Measurements from ENCODE around the gene LRP6. TPM values are rescaled to one million over a fixed set of nuclear protein-coding genes. Genes with fewer than 3 reads are reported as not detected.

Gene LRP6
- total RNA-seq, 1 experiment from 2014 or later, result 15.5 TPM

GRCh38 chr12:12166751-12167150 lies 100.1 kb downstream of the LRP6 start:
- no peak overlapping the region for H3K4me2 ChIP-seq (ENCODE audit: low read length)
- H3K4me1 ChIP-seq (ENCODE audit: insufficient read depth, low read length), result peaks cover 4% of the 10 kb centered on the region
- DNase-seq, result no peak
- no peak overlapping the region for H2AFZ ChIP-seq (ENCODE audit: low read length)
- no peaks in the 10 kb centered on the region for H3K27me3 ChIP-seq (ENCODE audit: low read length)
- H3K27ac ChIP-seq (ENCODE audit: low read length), result no peak overlapping the region
- no peak for ATAC-seq
- ChIA-PET POLR2A (ENCODE audit: unreplicated experiment) (no interaction called here), CTCF (no interaction called here)
- H3K9ac ChIP-seq (ENCODE audit: low read length), result no peak overlapping the region
- H3F3A ChIP-seq (ENCODE audit: low read length, unreplicated experiment), result no peaks in the 10 kb centered on the region
- no TSS peak for BruUV-seq (replicated peaks)
- no peaks in the 10 kb centered on the region for H3K9me3 ChIP-seq (ENCODE audit: low read length)
- H3K36me3 ChIP-seq (ENCODE audit: low read depth, low read length), result no peaks in the 10 kb centered on the region; the same call in 1 of the 2 replicates
- intact Hi-C loops (cut with micrococcal nuclease), result loop anchor here (5.0 to 10.0 kb wide), 2 partner anchors 98 to 166 kb away; partner anchors contain the start of gene LRP6
- no peak for TF ChIP-seq EZH2 (IDR thresholded peaks at IDR 0.05; ENCODE audit: low read length, unreplicated experiment)
- no peak for TF ChIP-seq EZH2phosphoT487 (IDR thresholded peaks at IDR 0.05; ENCODE audit: borderline replicate concordance, low read length)
- TF ChIP-seq CTCF (conservative IDR thresholded peaks at IDR 0.05; ENCODE audit: low read depth, low read length), result no peak
- H3K79me2 ChIP-seq (ENCODE audit: low read length), result no peaks in the 10 kb centered on the region
- no peak overlapping the region for H3K4me3 ChIP-seq (ENCODE audit: low read length)
- H3K9me2 ChIP-seq (replicated peaks; ENCODE audit: low read length), result no peaks in the 10 kb centered on the region
- no peaks in the 10 kb centered on the region for H4K20me1 ChIP-seq (ENCODE audit: low read length)

GRCh38 chr12:12159988-12160387 lies 106.9 kb downstream of the LRP6 start:
- H3K4me1 ChIP-seq (ENCODE audit: insufficient read depth, low read length), result peaks cover 9% of the 10 kb centered on the region; the same call in 1 of the 2 replicates
- ChIA-PET POLR2A (ENCODE audit: unreplicated experiment) (no interaction called here), CTCF (no interaction called here)
- H3K27me3 ChIP-seq (ENCODE audit: low read length), result no peaks in the 10 kb centered on the region
- H3K36me3 ChIP-seq (ENCODE audit: low read depth, low read length), result no peaks in the 10 kb centered on the region; the same call in 1 of the 2 replicates
- no peak for TF ChIP-seq EZH2phosphoT487 (IDR thresholded peaks at IDR 0.05; ENCODE audit: borderline replicate concordance, low read length)
- no peak for TF ChIP-seq CTCF (conservative IDR thresholded peaks at IDR 0.05; ENCODE audit: low read depth, low read length)
- TF ChIP-seq EZH2 (IDR thresholded peaks at IDR 0.05; ENCODE audit: low read length, unreplicated experiment), result no peak
- no peak overlapping the region for H3K4me2 ChIP-seq (ENCODE audit: low read length)
- no peak overlapping the region for H3K9ac ChIP-seq (ENCODE audit: low read length)
- no peak overlapping the region for H2AFZ ChIP-seq (ENCODE audit: low read length)
- DNase-seq (peak; percentile 13), ATAC-seq (peak; percentile 45)
- no peaks in the 10 kb centered on the region for H3K9me3 ChIP-seq (ENCODE audit: low read length)
- H4K20me1 ChIP-seq (ENCODE audit: low read length), result no peaks in the 10 kb centered on the region
- BruUV-seq (replicated peaks), result no TSS peak
- H3K27ac ChIP-seq (ENCODE audit: low read length), result no peak overlapping the region
- intact Hi-C loops (cut with micrococcal nuclease), result loop anchor here (10.0 kb wide), 1 partner anchor 105 kb away; the partner anchor contains the start of gene LRP6
- H3K79me2 ChIP-seq (ENCODE audit: low read length), result no peaks in the 10 kb centered on the region
- H3F3A ChIP-seq (ENCODE audit: low read length, unreplicated experiment), result no peaks in the 10 kb centered on the region
- H3K9me2 ChIP-seq (replicated peaks; ENCODE audit: low read length), result no peaks in the 10 kb centered on the region
- no peak overlapping the region for H3K4me3 ChIP-seq (ENCODE audit: low read length)

- H3K27ac ChIP-seq (ENCODE audit: low read length), result no peak overlapping the region
- no peak overlapping the region for H3K4me3 ChIP-seq (ENCODE audit: low read length)
- H3K4me1 ChIP-seq (ENCODE audit: insufficient read depth, low read length), result peaks cover 9% of the 10 kb centered on the region; the same call in 1 of the 2 replicates
- H2AFZ ChIP-seq (ENCODE audit: low read length), result no peak overlapping the region
- DNase-seq (no peak), ATAC-seq (no peak)
- H3K9ac ChIP-seq (ENCODE audit: low read length), result no peak overlapping the region
- no peaks in the 10 kb centered on the region for H3K79me2 ChIP-seq (ENCODE audit: low read length)
- ChIA-PET POLR2A (ENCODE audit: unreplicated experiment) (no interaction called here), CTCF (interaction anchor here (0.6 kb wide), 1 partner anchor 13 kb away, joined by 3 read pairs; no protein-coding TSS in a partner anchor)
- no peaks in the 10 kb centered on the region for H3K9me2 ChIP-seq (replicated peaks; ENCODE audit: low read length)
- TF ChIP-seq EZH2phosphoT487 (IDR thresholded peaks at IDR 0.05; ENCODE audit: borderline replicate concordance, low read length) (no peak), CTCF (conservative IDR thresholded peaks at IDR 0.05; ENCODE audit: low read depth, low read length) (no peak), EZH2 (IDR thresholded peaks at IDR 0.05; ENCODE audit: low read length, unreplicated experiment) (no peak)
- H4K20me1 ChIP-seq (ENCODE audit: low read length), result no peaks in the 10 kb centered on the region
- BruUV-seq (replicated peaks), result no TSS peak
- no peaks in the 10 kb centered on the region for H3K9me3 ChIP-seq (ENCODE audit: low read length)
- H3K36me3 ChIP-seq (ENCODE audit: low read depth, low read length), result no peaks in the 10 kb centered on the region; the same call in 1 of the 2 replicates
- no peak overlapping the region for H3K4me2 ChIP-seq (ENCODE audit: low read length)
- no peaks in the 10 kb centered on the region for H3K27me3 ChIP-seq (ENCODE audit: low read length)
- intact Hi-C loops (cut with micrococcal nuclease), result no loop called here
- no peaks in the 10 kb centered on the region for H3F3A ChIP-seq (ENCODE audit: low read length, unreplicated experiment)
These were observed 108.0 kb downstream of the LRP6 start for GRCh38 chr12:12158858-12159257.

Measured in PC-3 (cell line).